ENCODE results near the gene CACNA1B.
"Not testable (repeated sequence)": the region's sequence is repeated elsewhere in the genome, so short reads cannot be mapped to it uniquely, and the experiment has no call there.

GRCh38 chr9:137890768-137891587, 13.4 kb downstream of the CACNA1B start:
- TF ChIP-seq, protein P1, sequence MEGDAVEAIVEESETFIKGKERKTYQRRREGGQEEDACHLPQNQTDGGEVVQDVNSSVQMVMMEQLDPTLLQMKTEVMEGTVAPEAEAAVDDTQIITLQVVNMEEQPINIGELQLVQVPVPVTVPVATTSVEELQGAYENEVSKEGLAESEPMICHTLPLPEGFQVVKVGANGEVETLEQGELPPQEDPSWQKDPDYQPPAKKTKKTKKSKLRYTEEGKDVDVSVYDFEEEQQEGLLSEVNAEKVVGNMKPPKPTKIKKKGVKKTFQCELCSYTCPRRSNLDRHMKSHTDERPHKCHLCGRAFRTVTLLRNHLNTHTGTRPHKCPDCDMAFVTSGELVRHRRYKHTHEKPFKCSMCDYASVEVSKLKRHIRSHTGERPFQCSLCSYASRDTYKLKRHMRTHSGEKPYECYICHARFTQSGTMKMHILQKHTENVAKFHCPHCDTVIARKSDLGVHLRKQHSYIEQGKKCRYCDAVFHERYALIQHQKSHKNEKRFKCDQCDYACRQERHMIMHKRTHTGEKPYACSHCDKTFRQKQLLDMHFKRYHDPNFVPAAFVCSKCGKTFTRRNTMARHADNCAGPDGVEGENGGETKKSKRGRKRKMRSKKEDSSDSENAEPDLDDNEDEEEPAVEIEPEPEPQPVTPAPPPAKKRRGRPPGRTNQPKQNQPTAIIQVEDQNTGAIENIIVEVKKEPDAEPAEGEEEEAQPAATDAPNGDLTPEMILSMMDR (conservative IDR thresholded peaks at IDR 0.05 in 1 of 2, IDR thresholded peaks at IDR 0.05 in 1 of 2; ENCODE audit: extremely low read depth in 1 of 2, insufficient read depth in 1 of 2, low read depth in 1 of 2, low read length in 2 of 2) = not testable (repeated sequence)
- not testable (repeated sequence) for TF ChIP-seq EZH2 (IDR thresholded peaks at IDR 0.05; ENCODE audit: borderline replicate concordance, low read length)

Data from mammary epithelial cell (primary cell).